H1 (cell line): ENCODE measurements around the gene COG4. TPM values are rescaled to one million over a fixed set of nuclear protein-coding genes. Genes with fewer than 3 reads are reported as not detected.

ENCODE experiments used
- ATF2 ChIP-seq: IDR thresholded peaks from 2 replicates; pipeline ENCODE4 v1.6.1; 2012; ENCODE audit warnings: low read length, inconsistent platforms
- BACH1 ChIP-seq: IDR thresholded peaks from 2 replicates; pipeline ENCODE4 v1.6.1; 2012; ENCODE audit warnings: low read length, improper control_type of control experiment
- BRCA1 ChIP-seq: IDR thresholded peaks from 2 replicates; pipeline ENCODE4 v1.6.1; 2012; ENCODE audit warnings: low read depth, low read length, improper control_type of control experiment
- CBX8 ChIP-seq: fragments of 300-800, 300-1000 bp; sonication (generic); IDR thresholded peaks from 2 replicates; pipeline ENCODE4 v1.7.1; 2016; ENCODE audit warnings: low read depth, low read length, borderline replicate concordance
- CHD1 ChIP-seq: IDR thresholded peaks from 2 replicates; pipeline ENCODE4 v1.6.1; 2012; ENCODE audit warnings: low read depth, low read length, improper control_type of control experiment
- CHD2 ChIP-seq: IDR thresholded peaks from 2 replicates; pipeline ENCODE4 v1.6.1; 2012; ENCODE audit warnings: low read length, improper control_type of control experiment
- CREB1 ChIP-seq: IDR thresholded peaks from 2 replicates; pipeline ENCODE4 v1.6.1; 2012; ENCODE audit warnings: inconsistent platforms
- EZH2 ChIP-seq: fragments of 200-600 bp; sonication (generic); IDR thresholded peaks from 2 replicates; pipeline ENCODE4 v1.7.1; 2012; ENCODE audit warnings: low read depth, mild to moderate bottlenecking, moderate library complexity, low read length, inconsistent platforms; ENCODE audit not compliant: severe bottlenecking
- GABPA ChIP-seq: IDR thresholded peaks from 2 replicates; pipeline ENCODE4 v1.6.1; 2011; ENCODE audit warnings: mild to moderate bottlenecking, low read length, moderate library complexity, borderline replicate concordance; ENCODE audit not compliant: insufficient read depth
- GTF2F1 ChIP-seq: IDR thresholded peaks from 2 replicates; pipeline ENCODE4 v1.6.1; 2012; ENCODE audit warnings: low read depth, low read length, improper control_type of control experiment, borderline replicate concordance
- HDAC6 ChIP-seq: IDR thresholded peaks from one replicate; pipeline ENCODE4 v1.7.1; 2012; ENCODE audit warnings: low read depth, mild to moderate bottlenecking, inconsistent platforms, low read length, moderate library complexity
- JUND ChIP-seq: IDR thresholded peaks from 2 replicates; pipeline ENCODE4 v1.6.1; 2011; ENCODE audit warnings: mild to moderate bottlenecking, improper control_type of control experiment, low read length
- KDM1A ChIP-seq: fragments of 200-600, 300-600 bp; sonication (generic); IDR thresholded peaks from 2 replicates; pipeline ENCODE4 v1.7.1; 2016; ENCODE audit warnings: mild to moderate bottlenecking, low read length, borderline replicate concordance
- KDM4A ChIP-seq: IDR thresholded peaks from one replicate; pipeline ENCODE4 v1.7.1; 2012; ENCODE audit warnings: low read depth, mild to moderate bottlenecking, moderate library complexity, low read length, inconsistent platforms; ENCODE audit not compliant: severe bottlenecking
- RAD21 ChIP-seq, 2 experiments: IDR thresholded peaks in 1 of 2; conservative IDR thresholded peaks in 1 of 2; 2 replicates each; pipeline ENCODE4 v1.6.1; 2011; ENCODE audit warnings: low read depth in 2 of 2, low read length in 2 of 2, improper control_type of control experiment in 1 of 2, inconsistent platforms in 1 of 2, mild to moderate bottlenecking in 1 of 2, moderate library complexity in 1 of 2
- RNF2 ChIP-seq: fragments of 200-900, 300-1000 bp; sonication (generic); IDR thresholded peaks from 2 replicates; pipeline ENCODE4 v1.7.1; 2016; ENCODE audit warnings: borderline replicate concordance, low read depth, mild to moderate bottlenecking, antibody characterized with exemption, low read length; ENCODE audit not compliant: poor library complexity, severe bottlenecking; ENCODE audit errors: missing control alignments
- SAP30 ChIP-seq: fragments of 300-600 bp; sonication (generic); IDR thresholded peaks from 2 replicates; pipeline ENCODE4 v1.7.1; 2012; ENCODE audit warnings: low read length, moderate library complexity, mild to moderate bottlenecking, inconsistent platforms; ENCODE audit not compliant: insufficient read depth, insufficient replicate concordance
- SIX5 ChIP-seq: IDR thresholded peaks from 2 replicates; pipeline ENCODE4 v1.6.1; 2011; ENCODE audit warnings: mild to moderate bottlenecking, low read depth, low read length
- SP2 ChIP-seq: IDR thresholded peaks from 2 replicates; pipeline ENCODE4 v1.6.1; 2012; ENCODE audit warnings: mild to moderate bottlenecking, low read length, inconsistent platforms
- SRF ChIP-seq: IDR thresholded peaks from 2 replicates; pipeline ENCODE4 v1.6.1; 2011; ENCODE audit warnings: mild to moderate bottlenecking, low read depth, low read length, moderate library complexity
- TAF7 ChIP-seq: optimal IDR thresholded peaks from 2 replicates; pipeline ENCODE3; 2011; ENCODE audit warnings: low read depth, mild to moderate bottlenecking, inconsistent platforms, low read length, moderate library complexity, borderline replicate concordance
- YY1 ChIP-seq: IDR thresholded peaks from 2 replicates; pipeline ENCODE4 v1.6.1; 2011; ENCODE audit warnings: low read depth, mild to moderate bottlenecking, low read length
- polyA plus RNA-seq, 7 experiments: library from polyadenylated mRNA; depleted of rRNA in 3 of 7; stranded (reverse) in 5 of 7; unstranded in 2 of 7; fragments of >200 nt in 5 of 7; fragments of 200-250 nt in 2 of 7; gene quantifications; 1 replicate in 5 of 7; 2 replicates in 1 of 7; 4 replicates in 1 of 7; pipeline versions ENCODE4 v1.2.1 to v1.2.3, GENCODE V29; 2011 to 2013; ENCODE audit warnings: missing spikeins in 2 of 7, mixed read lengths in 2 of 7
- total RNA-seq: library from RNA; stranded (reverse); fragmentation: NEBNext Ultra II Directional; extraction: Animal tissue kit (Norgen Biotek cat#: 25700); gene quantifications from 2 replicates; pipeline ENCODE4 v1.2.1, GENCODE V29; 2021

Gene COG4
- total and polyA plus RNA-seq, 2 of the 8 experiments (the other 6 are each of a cell fraction or from before 2014, with no cell fraction given): 46.1 to 50.2 TPM

DNA sequence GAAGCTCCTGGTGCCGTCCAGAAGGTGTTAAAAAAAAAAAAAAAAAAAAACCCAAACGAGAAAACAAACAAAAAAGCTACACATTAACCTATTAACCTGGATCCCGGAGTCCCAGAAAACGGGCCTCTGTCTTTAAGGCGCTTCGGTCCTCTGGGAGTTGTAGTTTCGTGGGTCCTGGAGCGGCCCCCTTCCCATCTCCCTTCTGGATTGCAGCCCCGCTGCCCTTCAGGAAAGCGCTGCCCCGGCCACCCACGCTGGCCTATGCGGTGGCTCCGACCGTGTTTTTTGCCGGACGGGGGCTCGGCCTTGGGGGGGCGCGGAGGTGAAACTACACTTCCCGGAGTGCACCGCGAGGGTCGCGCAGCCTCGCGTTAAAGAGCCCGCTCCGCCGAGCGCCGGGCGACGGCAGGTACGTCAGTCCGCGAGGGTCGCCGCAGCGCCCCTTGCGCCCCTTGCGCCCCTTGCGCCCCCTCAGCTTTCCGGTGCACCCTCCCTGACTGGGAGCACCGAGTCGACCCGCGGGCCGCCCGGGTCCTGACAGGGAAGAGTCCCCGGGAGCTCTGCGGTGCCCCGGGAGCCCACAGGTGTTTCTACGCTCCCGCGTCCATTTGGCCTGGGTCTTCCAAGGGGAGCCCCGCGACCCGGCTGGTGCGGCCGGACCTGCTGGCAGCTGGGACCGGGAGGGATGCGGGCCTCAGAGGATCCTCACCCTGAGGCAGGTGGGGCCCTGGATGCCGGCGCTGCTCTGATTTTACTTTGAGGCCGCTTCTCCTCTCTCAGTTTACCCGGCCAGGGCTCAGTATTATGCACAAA is 68.9 kb downstream of the COG4 start, which contains the start of gene FCSK (continued):
- TF ChIP-seq BRCA1: peak; percentile 43; the same call in 1 of the 2 replicates
- TF ChIP-seq SAP30: no peak
- no peak for TF ChIP-seq SP2
- TF ChIP-seq KDM4A: peak; percentile 91
- TF ChIP-seq CREB1: peak; percentile 97
- peak in 1 of 2 experiments; percentile 36; a peak in 2 of 4 replicates for TF ChIP-seq RAD21 (IDR thresholded peaks at IDR 0.05 in 1 of 2, conservative IDR thresholded peaks at IDR 0.05 in 1 of 2; ENCODE audit: low read depth in 2 of 2, low read length in 2 of 2)
- TF ChIP-seq YY1: no peak
- TF ChIP-seq TAF7: peak; percentile 10
- TF ChIP-seq RNF2: no peak
- TF ChIP-seq SRF: peak; percentile 61
- no peak for TF ChIP-seq GABPA
- TF ChIP-seq BACH1: no peak
- TF ChIP-seq CBX8: no peak
- TF ChIP-seq GTF2F1: no peak
- peak; percentile 14; the same call in 1 of the 2 replicates for TF ChIP-seq KDM1A
- TF ChIP-seq SIX5: peak; percentile 71
- peak; percentile 74 for TF ChIP-seq CHD2
- no peak for TF ChIP-seq CHD1
- TF ChIP-seq EZH2: no peak
- no peak for TF ChIP-seq HDAC6
- no peak for TF ChIP-seq JUND
- no peak for TF ChIP-seq ATF2
